Kidney capillary endothelial cell (primary cell): ENCODE data around the gene TTC33.
"Not testable (repeated sequence)": the region's sequence is repeated elsewhere in the genome, so short reads cannot be mapped to it uniquely, and the experiment has no call there.

Experiments
- DNase-seq: peaks from one replicate; pipeline ENCODE4 v3.0.0-alpha.2; 2018; ENCODE audit warnings: low spot score

The TTC33 gene

DNA sequence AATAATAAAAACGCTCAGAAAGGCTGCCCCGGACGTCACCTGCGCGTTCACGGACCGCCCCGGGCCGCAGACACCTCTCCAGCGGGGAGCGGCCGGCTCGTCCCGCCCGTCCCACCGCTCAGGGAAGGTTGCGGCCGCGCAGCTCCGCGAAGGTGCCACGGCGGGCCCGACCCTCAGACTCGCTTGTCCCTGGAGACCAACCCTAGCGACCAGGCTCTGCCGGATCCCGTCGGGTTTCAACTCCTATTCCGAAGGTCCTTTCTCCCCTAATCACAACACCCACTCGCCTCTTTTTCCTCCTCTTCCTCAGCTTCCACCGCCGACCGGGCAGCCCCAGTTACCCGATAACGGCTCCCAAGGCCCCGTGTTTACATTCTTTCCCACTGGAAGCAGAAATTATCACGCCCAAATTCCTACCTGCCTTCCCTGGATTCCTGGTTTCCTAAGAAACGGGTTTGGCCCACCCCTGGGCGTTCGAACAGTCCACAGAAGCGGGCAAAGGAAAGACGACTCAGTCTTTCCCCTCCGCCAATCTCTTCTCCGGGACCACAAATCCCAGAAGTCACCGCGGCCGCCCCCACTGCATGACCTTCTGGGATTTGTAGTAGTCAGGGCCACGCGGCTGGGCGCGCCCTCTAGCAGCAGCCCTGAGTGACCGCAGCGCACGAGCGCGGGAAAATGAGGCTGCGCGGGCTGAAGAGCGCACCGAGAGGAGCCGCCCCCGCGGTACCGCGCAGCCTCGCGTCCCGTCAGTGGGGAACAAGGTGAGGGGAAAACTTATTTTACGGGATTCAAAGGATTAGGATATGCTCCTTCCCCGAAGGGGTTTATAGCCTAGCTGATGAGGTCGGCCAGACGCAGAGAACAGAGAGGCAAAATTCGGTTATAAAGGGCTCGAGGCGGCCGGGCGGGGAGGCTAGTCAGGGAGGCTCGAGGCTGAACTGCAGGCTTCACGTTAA, at the start of gene TTC33:
Gene TTC33, minus strand, starts transcription at position 555 of the 959 bp plus-strand sequence. CDS start 8,943 bp downstream, outside the sequence.
- peak; percentile 93 for DNase-seq

DNA sequence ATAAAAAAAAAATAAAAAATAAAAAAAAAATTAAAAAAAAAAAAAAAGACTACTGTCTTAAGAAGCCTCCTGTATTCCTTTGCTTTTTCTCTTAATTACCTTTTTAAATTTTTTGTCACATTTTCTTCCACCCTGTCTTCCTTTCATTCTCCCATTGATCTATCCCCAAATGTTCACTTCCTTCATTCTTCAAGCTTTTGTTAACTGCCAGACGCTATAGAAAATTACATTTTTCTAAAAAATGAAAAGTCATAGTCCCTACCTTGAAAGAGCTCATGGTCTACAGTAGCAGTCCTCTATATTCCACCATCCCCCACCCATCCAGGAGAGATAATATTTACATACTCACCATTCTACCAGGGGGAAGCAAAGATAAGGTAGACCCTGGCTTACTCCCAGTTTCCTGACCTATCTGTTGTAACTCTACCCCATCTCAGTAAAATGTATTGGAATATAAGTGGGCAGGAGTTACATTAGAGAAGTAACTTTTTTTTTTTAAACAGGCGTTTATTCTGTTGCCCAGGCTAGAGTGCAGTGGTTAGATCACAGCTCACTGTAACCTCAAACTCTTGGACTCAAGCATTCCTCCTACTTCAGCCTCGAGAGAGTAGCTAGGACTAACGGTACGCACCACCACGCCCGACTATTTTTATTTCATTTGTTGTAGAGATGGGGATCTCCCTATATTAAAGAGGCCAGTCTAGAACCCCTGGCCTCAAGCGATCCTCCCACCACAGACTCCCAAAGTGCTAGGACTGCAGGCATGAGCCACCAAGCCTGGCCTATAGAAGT, 46.2 kb upstream of the TTC33 start:
- no peak for DNase-seq

GRCh38 chr5:40799258-40799657, 43.5 kb upstream of the TTC33 start:
- DNase-seq = no peak

DNA sequence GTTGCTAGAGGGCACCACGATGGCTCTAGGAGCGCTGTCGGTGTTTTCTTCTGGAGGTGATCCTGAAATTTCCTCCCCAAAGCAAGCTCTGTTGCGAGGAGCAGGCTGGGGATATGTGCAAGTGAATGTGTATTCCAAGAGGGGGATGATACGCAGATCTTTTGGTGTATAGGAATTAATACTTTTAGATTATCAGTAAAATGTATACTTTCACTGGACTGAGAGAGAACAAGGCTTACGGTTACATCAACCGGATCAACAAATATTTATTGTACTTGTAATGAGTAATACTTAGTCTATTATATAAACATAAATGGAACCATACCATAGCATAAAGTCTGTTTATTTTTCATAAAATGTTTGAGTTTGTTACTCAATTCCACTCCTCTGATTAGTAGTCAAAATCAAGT, 43.0 kb upstream of the TTC33 start:
- DNase-seq = no peak

- peak; percentile 90 for DNase-seq
Observed at GRCh38 chr5:40798012-40798800, 42.4 kb upstream of the TTC33 start, which contains the start of gene PRKAA1. Gene PRKAA1, minus strand, starts transcription at chr5:40798374. Its CDS starts 185 bp downstream, at chr5:40798189.

DNA sequence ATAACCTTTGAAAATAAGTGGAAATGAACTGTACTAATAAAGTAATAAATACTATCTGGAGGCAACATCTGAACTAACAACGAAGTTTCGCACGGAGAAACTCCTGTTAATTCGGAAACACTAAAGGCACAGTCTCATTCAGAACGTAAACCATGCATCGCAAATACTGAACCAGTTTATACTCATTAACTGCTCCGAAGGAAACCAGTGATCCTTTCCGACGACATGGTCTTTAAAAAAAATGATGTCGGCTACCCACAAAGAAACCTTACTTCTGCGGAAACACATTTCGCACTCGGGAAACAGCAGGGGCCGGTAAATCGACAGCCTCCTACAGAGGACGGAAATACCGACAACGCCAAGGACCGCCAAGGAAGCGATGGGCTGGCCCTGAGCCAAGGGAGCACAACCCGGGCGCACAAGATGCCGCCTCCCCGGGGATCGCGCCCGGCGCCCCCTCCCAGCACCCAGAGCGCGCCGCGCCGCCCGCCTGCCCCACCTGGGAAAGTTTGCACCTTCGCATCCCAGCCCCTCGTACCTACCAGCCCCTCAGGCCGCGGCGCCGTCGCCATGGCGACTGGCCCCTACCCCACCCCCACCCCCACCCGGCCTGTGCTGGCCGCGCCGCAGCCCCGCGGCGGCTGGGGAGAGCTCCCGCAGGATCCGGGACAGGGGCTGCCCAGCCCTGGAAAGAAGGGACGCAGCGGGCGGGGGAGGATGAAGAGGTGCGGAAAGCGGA, 41.7 kb upstream of the TTC33 start:
- peak; percentile 89 for DNase-seq

- DNase-seq = peak; percentile 41
Observed at GRCh38 chr5:40796487-40796889, 40.7 kb upstream of the TTC33 start.

DNA sequence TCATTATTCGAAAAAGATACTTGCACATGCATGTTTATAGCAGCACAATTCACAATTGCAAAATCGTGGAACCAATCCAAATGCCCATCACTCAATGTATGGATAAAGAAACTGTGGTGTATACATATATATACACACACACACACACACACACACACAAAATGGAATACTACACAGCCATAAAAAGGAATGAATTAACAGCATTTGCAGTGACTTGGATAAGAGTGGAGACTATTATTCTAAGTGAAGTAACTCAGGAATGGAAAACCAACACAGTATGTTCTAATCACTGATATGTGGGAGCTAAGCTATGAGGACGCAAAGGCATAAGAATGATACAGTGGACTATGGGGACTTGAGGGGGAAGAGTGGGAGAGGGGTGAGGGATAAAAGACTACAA, 39.1 kb upstream of the TTC33 start:
- not testable (repeated sequence) for DNase-seq

- not testable (repeated sequence) for DNase-seq
Observed at GRCh38 chr5:40794340-40794739, 38.6 kb upstream of the TTC33 start.

GRCh38 chr5:40792691-40793090, 36.9 kb upstream of the TTC33 start:
- not testable (repeated sequence) for DNase-seq

DNA sequence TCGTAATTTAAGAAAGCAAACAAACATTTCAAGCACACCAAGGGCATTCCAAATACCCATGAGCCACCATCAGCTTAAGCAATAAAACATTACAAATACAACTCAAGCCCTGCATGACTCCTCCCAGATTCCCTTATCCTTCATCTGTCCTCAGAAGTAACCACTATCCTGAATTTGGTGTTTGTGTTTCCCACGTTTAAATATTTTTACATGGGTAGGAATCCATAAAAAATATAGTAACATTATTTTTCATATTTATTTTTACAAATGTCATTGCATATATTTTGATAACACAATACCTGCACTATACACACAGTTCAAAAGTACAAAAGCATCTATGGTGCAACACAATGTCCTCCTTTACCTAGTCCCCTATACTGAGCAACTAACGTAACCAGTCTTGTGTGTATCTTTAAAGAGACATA, 36.0 kb upstream of the TTC33 start:
- DNase-seq = no peak

DNA sequence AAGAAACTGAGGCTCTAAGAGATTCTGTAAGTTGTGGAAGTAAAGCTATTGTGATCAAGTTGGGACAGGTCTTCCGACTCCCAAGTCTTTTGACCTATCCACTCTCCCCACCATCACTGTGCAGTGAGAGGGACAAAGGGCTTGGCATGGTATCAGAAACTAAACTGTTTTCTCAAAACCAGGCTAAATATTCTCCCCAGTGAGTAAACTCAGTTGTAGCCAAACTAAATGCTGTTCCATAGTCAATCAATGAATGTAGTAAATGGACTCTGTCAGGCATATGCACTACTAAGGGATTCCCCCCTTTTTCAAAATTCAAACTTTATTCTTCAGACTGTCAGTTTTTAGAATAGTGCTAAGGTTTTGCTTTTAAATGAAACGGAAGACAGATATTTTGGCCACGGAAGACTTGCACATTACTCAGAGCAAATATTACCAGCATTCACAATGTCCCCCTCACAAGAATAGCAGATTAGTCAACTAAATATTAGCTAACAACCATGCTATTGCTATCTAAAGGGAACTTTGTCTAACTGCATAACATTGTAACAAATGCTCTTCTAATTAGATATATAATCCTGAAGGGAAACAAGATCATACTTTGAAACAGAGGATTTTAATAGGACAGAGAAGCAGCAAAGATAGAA, 35.3 kb upstream of the TTC33 start:
- no peak for DNase-seq

GRCh38 chr5:40788941-40789340, 33.2 kb upstream of the TTC33 start:
- not testable (repeated sequence) for DNase-seq

DNA sequence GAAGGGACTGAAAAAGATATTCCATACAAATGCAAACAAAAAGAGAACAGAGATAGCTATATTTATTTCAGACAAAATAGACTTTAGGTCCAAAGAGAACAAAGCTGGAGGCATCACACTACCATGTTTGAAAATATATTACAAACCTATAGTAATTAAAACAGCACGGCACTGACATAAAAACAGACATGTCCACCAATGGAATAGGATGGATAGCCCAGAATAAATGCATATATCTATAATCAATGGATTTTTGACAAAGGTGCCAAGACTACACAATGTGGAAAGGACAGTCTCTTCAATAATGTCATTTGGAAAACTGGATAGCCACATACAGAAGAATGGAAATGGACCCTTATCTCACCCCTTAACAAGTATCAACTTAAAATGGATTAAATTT, 32.2 kb upstream of the TTC33 start:
- DNase-seq = no peak

GRCh38 chr5:40786664-40787063, 30.9 kb upstream of the TTC33 start:
- not testable (repeated sequence) for DNase-seq

GRCh38 chr5:40784916-40785315, 29.2 kb upstream of the TTC33 start:
- DNase-seq = no peak

DNA sequence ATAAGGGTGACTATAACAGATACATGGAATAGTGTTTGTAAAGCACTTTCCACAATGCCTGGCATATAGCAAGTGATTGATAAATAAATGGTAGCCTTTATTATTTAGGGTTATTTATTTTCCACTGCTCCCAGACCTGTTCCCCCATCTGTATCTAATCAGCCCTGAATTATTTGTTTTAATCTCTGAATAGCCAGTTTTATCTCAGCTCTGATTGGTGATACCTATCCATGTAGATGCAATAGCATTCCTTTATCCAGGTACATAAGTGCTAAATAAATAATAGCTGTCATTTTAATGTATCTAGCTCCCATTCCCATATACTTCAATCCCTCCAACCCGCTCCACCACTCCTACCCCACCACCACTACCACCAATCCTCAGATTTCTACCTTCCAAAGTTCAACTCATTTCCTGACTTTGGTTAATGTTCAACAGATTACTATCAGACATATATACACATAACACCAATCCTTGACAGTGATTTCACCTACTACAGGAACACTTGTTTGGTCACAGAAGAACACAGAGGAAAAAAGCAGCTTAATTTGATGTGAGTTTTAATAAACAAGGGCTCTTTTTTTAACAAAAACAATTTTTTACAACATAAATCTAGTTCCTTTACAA, 28.4 kb upstream of the TTC33 start:
- DNase-seq = no peak

- no peak for DNase-seq
Observed at GRCh38 chr5:40781843-40782409, 26.2 kb upstream of the TTC33 start.

DNA sequence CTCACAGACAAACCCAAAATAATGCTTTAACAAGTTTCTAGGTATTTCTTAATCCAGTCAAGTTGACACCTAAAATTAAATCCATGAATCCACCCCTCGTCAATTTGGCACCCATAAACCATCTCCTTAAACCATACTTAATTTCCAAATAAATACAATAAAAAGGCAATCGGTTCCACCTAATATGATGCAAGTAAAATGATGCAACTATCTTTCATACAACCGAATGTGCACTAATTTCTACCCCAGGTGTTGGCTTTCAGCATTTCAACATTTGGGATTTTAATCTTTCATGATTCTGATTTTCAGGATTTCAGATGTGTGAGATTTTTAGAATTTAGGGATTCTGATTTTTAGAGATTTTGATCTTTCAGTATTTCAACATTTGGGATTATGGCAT, 25.1 kb upstream of the TTC33 start:
- DNase-seq = no peak

- DNase-seq = no peak
Observed at GRCh38 chr5:40780199-40780598, 24.4 kb upstream of the TTC33 start.
